H1 (cell line): Measurements from ENCODE around the gene OLA1. TPM values are rescaled to one million over a fixed set of nuclear protein-coding genes. Genes with fewer than 3 reads are reported as not detected.

Experiments
- CTCF ChIA-PET: fragments of 300-600 bp; sonication (Branson Sonifier 250); formaldehyde crosslinking; loops from one replicate; lab custom pipeline; 2021; ENCODE audit not compliant: partially characterized antibody; lab: Charles Lee
- POLR2A ChIA-PET: fragments of 300-600 bp; sonication (Branson Sonifier 250); formaldehyde crosslinking; loops from one replicate; lab custom pipeline; 2021; ENCODE audit warnings: inconsistent platforms; ENCODE audit not compliant: partially characterized antibody; lab: Charles Lee
- DNase-seq, 2 experiments: peaks; one replicate each; pipeline versions ENCODE4 v3.0.0 to v3.0.0-alpha.2; 2010 to 2022; ENCODE audit warnings: low spot score in 2 of 2, low read depth in 1 of 2, mixed read lengths in 1 of 2
- FAIRE-seq: peaks from 2 replicates; lab custom pipeline; 2011; peaks lifted over from hg19 to GRCh38; lab: Jason Lieb, UNC
- H2AFZ ChIP-seq: 2 replicates; pipeline ENCODE4 v1.8.1; 2012; ENCODE audit warnings: low read length, inconsistent platforms
- H2AK5ac ChIP-seq: 2 replicates; pipeline ENCODE4 v1.6.1; 2013; ENCODE audit warnings: low read depth, low read length
- H2BK120ac ChIP-seq: replicated peaks from 2 replicates; pipeline ENCODE3; 2013; ENCODE audit warnings: low read depth, low read length, inconsistent platforms
- H2BK12ac ChIP-seq: 2 replicates; pipeline ENCODE4 v1.6.1; 2013; ENCODE audit warnings: low read depth, low read length
- H2BK15ac ChIP-seq: 2 replicates; pipeline ENCODE4 v1.6.1; 2013; ENCODE audit warnings: low read length
- H2BK20ac ChIP-seq: 2 replicates; pipeline ENCODE4 v1.6.1; 2013; ENCODE audit warnings: low read length
- H2BK5ac ChIP-seq: 2 replicates; pipeline ENCODE4 v1.6.1; 2013; ENCODE audit warnings: low read depth, low read length
- H3K14ac ChIP-seq: 2 replicates; pipeline ENCODE4 v1.6.1; 2013; ENCODE audit warnings: inconsistent platforms; ENCODE audit not compliant: insufficient read length
- H3K18ac ChIP-seq: 2 replicates; pipeline ENCODE4 v1.6.1; 2013; ENCODE audit warnings: low read length; ENCODE audit errors: extremely low read depth
- H3K23ac ChIP-seq: 2 replicates; pipeline ENCODE4 v1.6.1; 2013; ENCODE audit warnings: inconsistent platforms; ENCODE audit not compliant: insufficient read length
- H3K23me2 ChIP-seq: 2 replicates; pipeline ENCODE4 v1.6.1; 2013; ENCODE audit warnings: low read depth, low read length
- H3K27ac ChIP-seq: 2 replicates; pipeline ENCODE4 v1.6.1; 2011; ENCODE audit warnings: low read depth, low read length, inconsistent platforms
- H3K27me3 ChIP-seq, 4 experiments: replicated peaks in 1 of 4; 1 replicate in 1 of 4; 2 replicates in 3 of 4; pipeline versions ENCODE4 v1.6.1 to v1.8.1; 2011 to 2013; ENCODE audit warnings: low read length in 3 of 4, mild to moderate bottlenecking in 3 of 4, inconsistent platforms in 2 of 4, mixed read lengths in 2 of 4, moderate library complexity in 1 of 4; ENCODE audit not compliant: control insufficient read depth in 3 of 4, insufficient read depth in 3 of 4; ENCODE audit errors: extremely low read depth in 1 of 4
- H3K36me3 ChIP-seq, 4 experiments: 2 replicates each; pipeline versions ENCODE4 v1.6.1 to v1.8.1; 2011 to 2013; ENCODE audit warnings: mild to moderate bottlenecking in 4 of 4, low read length in 3 of 4, moderate library complexity in 2 of 4, control low read depth in 1 of 4, inconsistent platforms in 1 of 4; ENCODE audit not compliant: insufficient read depth in 4 of 4, control insufficient read depth in 2 of 4
- H3K4ac ChIP-seq: replicated peaks from 2 replicates; pipeline ENCODE3; 2013; ENCODE audit warnings: low read length, low read depth, mixed read lengths, inconsistent platforms; ENCODE audit not compliant: insufficient read length
- H3K4me1 ChIP-seq, 4 experiments: replicated peaks in 1 of 4; 1 replicate in 1 of 4; 2 replicates in 3 of 4; pipeline versions ENCODE4 v1.6.1 to v1.8.1; 2011 to 2013; ENCODE audit warnings: low read length in 3 of 4, inconsistent platforms in 2 of 4, mixed read lengths in 1 of 4; ENCODE audit not compliant: insufficient read depth in 4 of 4, control insufficient read depth in 3 of 4
- H3K4me2 ChIP-seq, 2 experiments: 2 replicates each; pipeline versions ENCODE4 v1.6.1 to v1.8.1; 2011 to 2013; ENCODE audit warnings: low read depth in 2 of 2, low read length in 2 of 2, control low read depth in 1 of 2, inconsistent platforms in 1 of 2, mild to moderate bottlenecking in 1 of 2; ENCODE audit not compliant: insufficient read depth in 1 of 2
- H3K4me3 ChIP-seq, 4 experiments: fragments of 200-600, 300-600 bp in 1 of 4; sonication (generic), shearing (Covaris generic), sonication (Bioruptor Twin) in 1 of 4; 2 replicates each; pipeline versions ENCODE4 v1.5.1 to v1.8.1; 2011 to 2016; ENCODE audit warnings: low read length in 4 of 4, low read depth in 3 of 4, control low read depth in 2 of 4, inconsistent platforms in 2 of 4, mild to moderate bottlenecking in 2 of 4, mixed read lengths in 1 of 4, moderate library complexity in 1 of 4; ENCODE audit not compliant: insufficient read depth in 2 of 4; ENCODE audit errors: extremely low read depth in 1 of 4
- H3K56ac ChIP-seq: replicated peaks from 2 replicates; pipeline ENCODE3; 2013; ENCODE audit warnings: low read depth, mild to moderate bottlenecking, mixed read lengths, low read length, inconsistent platforms; ENCODE audit not compliant: insufficient read length
- H3K79me1 ChIP-seq: 2 replicates; pipeline ENCODE4 v1.6.1; 2013; ENCODE audit warnings: low read depth, low read length, control low read depth
- H3K79me2 ChIP-seq, 2 experiments: 2 replicates each; pipeline versions ENCODE4 v1.6.1 to v1.8.1; 2012 to 2013; ENCODE audit warnings: low read length in 2 of 2, mild to moderate bottlenecking in 2 of 2, inconsistent platforms in 1 of 2; ENCODE audit not compliant: insufficient read depth in 2 of 2, control insufficient read depth in 1 of 2
- H3K9ac ChIP-seq, 4 experiments: replicated peaks in 1 of 4; 1 replicate in 1 of 4; 2 replicates in 3 of 4; pipeline versions ENCODE4 v1.6.1 to v1.8.1; 2011 to 2013; ENCODE audit warnings: low read depth in 3 of 4, low read length in 3 of 4, control low read depth in 2 of 4, mild to moderate bottlenecking in 2 of 4, moderate library complexity in 2 of 4, inconsistent platforms in 1 of 4; ENCODE audit errors: extremely low read depth in 1 of 4
- H3K9me3 ChIP-seq, 2 experiments: 2 replicates each; pipeline versions ENCODE4 v1.6.1 to v1.8.1; 2012 to 2013; ENCODE audit warnings: mild to moderate bottlenecking in 2 of 2, moderate library complexity in 2 of 2, control low read depth in 1 of 2, inconsistent platforms in 1 of 2, low read depth in 1 of 2, low read length in 1 of 2, mixed read lengths in 1 of 2; ENCODE audit not compliant: insufficient read depth in 2 of 2
- H4K20me1 ChIP-seq, 2 experiments: replicated peaks in 1 of 2; 2 replicates each; pipeline versions ENCODE3 to v1.8.1; 2011 to 2013; ENCODE audit warnings: inconsistent platforms in 2 of 2, low read length in 2 of 2, mild to moderate bottlenecking in 1 of 2; ENCODE audit not compliant: insufficient read depth in 2 of 2, control insufficient read depth in 1 of 2
- H4K5ac ChIP-seq: 2 replicates; pipeline ENCODE4 v1.6.1; 2013; ENCODE audit warnings: low read length, low read depth, mixed read lengths, inconsistent platforms; ENCODE audit not compliant: insufficient read length
- H4K8ac ChIP-seq: 2 replicates; pipeline ENCODE4 v1.8.0; 2013; ENCODE audit warnings: mild to moderate bottlenecking, moderate library complexity, low read length, inconsistent platforms; ENCODE audit not compliant: insufficient read depth; ENCODE audit errors: extremely low read depth
- H4K91ac ChIP-seq: replicated peaks from 2 replicates; pipeline ENCODE3; 2013; ENCODE audit warnings: low read length, mixed read lengths, inconsistent platforms; ENCODE audit not compliant: insufficient read length
- ASH2L ChIP-seq: fragments of 200-600, 300-600 bp; sonication (generic); IDR thresholded peaks from one replicate; pipeline ENCODE4 v1.7.1; 2017; ENCODE audit warnings: low read length
- CBX5 ChIP-seq: fragments of 300-800, 300-1000 bp; sonication (generic); IDR thresholded peaks from 2 replicates; pipeline ENCODE4 v1.7.1; 2016; ENCODE audit warnings: antibody characterized with exemption, low read length, low read depth
- CTBP2 ChIP-seq: IDR thresholded peaks from 2 replicates; pipeline ENCODE4 v1.7.0; 2011; ENCODE audit warnings: borderline replicate concordance, mild to moderate bottlenecking, moderate library complexity, mixed read lengths, low read length; ENCODE audit not compliant: insufficient read depth, insufficient read length
- JUN ChIP-seq: IDR thresholded peaks from 2 replicates; pipeline ENCODE4 v1.6.1; 2011; ENCODE audit warnings: low read depth, mild to moderate bottlenecking, improper control_type of control experiment, low read length
- MAX ChIP-seq: IDR thresholded peaks from 2 replicates; pipeline ENCODE4 v1.6.1; 2012; ENCODE audit warnings: inconsistent platforms
- RAD21 ChIP-seq, 2 experiments: IDR thresholded peaks in 1 of 2; conservative IDR thresholded peaks in 1 of 2; 2 replicates each; pipeline ENCODE4 v1.6.1; 2011; ENCODE audit warnings: low read depth in 2 of 2, low read length in 2 of 2, improper control_type of control experiment in 1 of 2, inconsistent platforms in 1 of 2, mild to moderate bottlenecking in 1 of 2, moderate library complexity in 1 of 2
- RNF2 ChIP-seq: fragments of 200-900, 300-1000 bp; sonication (generic); IDR thresholded peaks from 2 replicates; pipeline ENCODE4 v1.7.1; 2016; ENCODE audit warnings: borderline replicate concordance, low read depth, mild to moderate bottlenecking, antibody characterized with exemption, low read length; ENCODE audit not compliant: poor library complexity, severe bottlenecking; ENCODE audit errors: missing control alignments
- RXRA ChIP-seq: IDR thresholded peaks from 2 replicates; pipeline ENCODE4 v1.6.1; 2011; ENCODE audit warnings: low read depth, mild to moderate bottlenecking, low read length, moderate library complexity; ENCODE audit not compliant: insufficient read depth
- SIN3A ChIP-seq, 2 experiments: IDR thresholded peaks in 1 of 2; conservative IDR thresholded peaks in 1 of 2; 2 replicates each; pipeline ENCODE4 v1.6.1; 2011 to 2012; ENCODE audit warnings: low read length in 2 of 2, improper control_type of control experiment in 1 of 2, low read depth in 1 of 2, mild to moderate bottlenecking in 1 of 2
- whole genome bisulfite sequencing, 2 experiments: shearing (Covaris generic) in 1 of 2; methylation state at CpG; one replicate each; pipeline versions ENCODE4 v1.1.6 to v1.1.7; 2013 to 2015; ENCODE audit warnings: low lambda C conversion rate in 2 of 2, mixed read lengths in 2 of 2, inconsistent platforms in 1 of 2, low coverage in 1 of 2, missing lambda C conversion rate in 1 of 2; ENCODE audit not compliant: insufficient replicate concordance in 2 of 2, insufficient coverage in 1 of 2, insufficient read length in 1 of 2; ENCODE audit errors: extremely low coverage in 1 of 2, missing lambda C conversion rate in 1 of 2; 5-methylcytosine and 5-hydroxymethylcytosine counted together
- polyA plus RNA-seq, 7 experiments: library from polyadenylated mRNA; depleted of rRNA in 3 of 7; stranded (reverse) in 5 of 7; unstranded in 2 of 7; fragments of >200 nt in 5 of 7; fragments of 200-250 nt in 2 of 7; gene quantifications; 1 replicate in 5 of 7; 2 replicates in 1 of 7; 4 replicates in 1 of 7; pipeline versions ENCODE4 v1.2.1 to v1.2.3, GENCODE V29; 2011 to 2013; ENCODE audit warnings: missing spikeins in 2 of 7, mixed read lengths in 2 of 7
- total RNA-seq: library from RNA; stranded (reverse); fragmentation: NEBNext Ultra II Directional; extraction: Animal tissue kit (Norgen Biotek cat#: 25700); gene quantifications from 2 replicates; pipeline ENCODE4 v1.2.1, GENCODE V29; 2021

OLA1 gene
- total and polyA plus RNA-seq, 2 of the 8 experiments (the other 6 are each of a cell fraction or from before 2014, with no cell fraction given) = 39.3 to 158 TPM

GRCh38 chr2:174053355-174054151 is 194.8 kb downstream of the OLA1 start:
- Histone ChIP-seq H2AK5ac (no peak overlapping the region), H3K27me3 (no peaks in the 10 kb centered on the region), H2BK12ac (peak overlapping the region; percentile 11), H3K4me3 (peak overlapping the region in 3 of 4 experiments; percentile 4 to 46 (median 14); a peak in 5 of 8 replicates), H3K79me1 (no peaks in the 10 kb centered on the region), H4K8ac (peak overlapping the region; percentile 58), H2BK5ac (peak overlapping the region; percentile 45; the same call in 1 of the 2 replicates), H3K4me2 (peak overlapping the region; percentile 54 to 84), H3K14ac (no peak overlapping the region), H2BK15ac (peak overlapping the region; percentile 89; the same call in 1 of the 2 replicates), H2BK20ac (peak overlapping the region; percentile 8; the same call in 1 of the 2 replicates), H4K91ac (peak overlapping the region; percentile 45), H3K18ac (peak overlapping the region; percentile 49), H3K27ac (no peak overlapping the region), H3K23me2 (peaks cover 3% of the 10 kb centered on the region; the same call in 1 of the 2 replicates), H2BK120ac (no peak overlapping the region), H3K56ac (no peak overlapping the region), H3K23ac (no peak overlapping the region), H3K36me3 (no peaks in the 10 kb centered on the region), H3K9ac (peak overlapping the region in 1 of 4 experiments; percentile 40; a peak in 3 of 7 replicates), H4K5ac (no peak overlapping the region), H3K79me2 (no peaks in the 10 kb centered on the region), H3K9me3 (peaks cover under 1% of the 10 kb centered on the region in 2 experiments; a peak in 1 of 4 replicates), H2AFZ (peak overlapping the region; percentile 97), H3K4me1 (peaks cover 4 to 18% (median 13%) of the 10 kb centered on the region in 4 experiments), H3K4ac (no peak overlapping the region), H4K20me1 (no peaks in the 10 kb centered on the region)
- ChIA-PET CTCF (interaction anchor here (1.0 to 1.3 kb wide), 3 partner anchors 49 to 288 kb away, joined by 3 to 5 read pairs (median 4); no protein-coding TSS in a partner anchor), POLR2A (interaction anchor here (0.7 to 1.7 kb wide), 7 partner anchors 9 to 288 kb away, joined by 3 to 4 read pairs (median 3); no protein-coding TSS in a partner anchor)
- WGBS, 2 experiments = 19% methylated on average over 10 of the region's 10 CpGs; no CpG with 5 or more reads in 1 of the 2 experiments
- FAIRE-seq = no peak
- no peak for DNase-seq
- TF ChIP-seq RAD21 (IDR thresholded peaks at IDR 0.05 in 1 of 2, conservative IDR thresholded peaks at IDR 0.05 in 1 of 2; ENCODE audit: low read depth in 2 of 2, low read length in 2 of 2) (0 out of 4 replicates have a peak, but pooled peaks of 1 of the 2 experiments have one; percentile 3), SIN3A (conservative IDR thresholded peaks at IDR 0.05 in 1 of 2, IDR thresholded peaks at IDR 0.05 in 1 of 2; ENCODE audit: low read depth in 1 of 2, low read length in 2 of 2) (no peak), CBX5 (no peak), ASH2L (peak; percentile 70), JUN (no peak), CTBP2 (peak; percentile 80), MAX (0 out of 2 replicates have a peak, but pooled peaks have one; percentile 10), RNF2 (peak; percentile 29), RXRA (no peak)
